Measurements from ENCODE around the gene RHBG. TPM values are rescaled to one million over a fixed set of nuclear protein-coding genes. Genes with fewer than 3 reads are reported as not detected.

Gene RHBG
- total and polyA plus RNA-seq, 10 donors = 0.05 to 1.4 (median 0.38) TPM; not detected in 5

GRCh38 chr1:156430866-156431265 is 61.9 kb downstream of the RHBG start:
- Histone ChIP-seq H3K36me3 (no peaks in the 10 kb centered on the region), H3K9me3 (no peaks in the 10 kb centered on the region), H3K4me3 (no peak overlapping the region), H3K27me3 (replicated peaks in 1 of 7) (peaks cover 0 to 100% (median 80%) of the 10 kb centered on the region in 7 donors), H3K4me1 (peaks cover 2 to 13% (median 7%) of the 10 kb centered on the region in 6 donors), H3K27ac (no peak overlapping the region)
- no peak for DNase-seq
- intact Hi-C loops (cut with DNase I; ENCODE audit: low total_unique reads) = no loop called here
- TF ChIP-seq POLR2A (IDR thresholded peaks at IDR 0.05) (no peak), CTCF (IDR thresholded peaks at IDR 0.05 in 8 of 11, conservative IDR thresholded peaks at IDR 0.05 in 3 of 11) (no peak), POLR2AphosphoS5 (IDR thresholded peaks at IDR 0.05) (no peak)
- WGBS, 5 donors = 15 to 45% (median 21%) methylated on average over 3 of the region's 3 CpGs

- no peak for TF ChIP-seq POLR2A (IDR thresholded peaks at IDR 0.05)
- TF ChIP-seq CTCF (IDR thresholded peaks at IDR 0.05 in 8 of 11, conservative IDR thresholded peaks at IDR 0.05 in 3 of 11) = no peak
- TF ChIP-seq POLR2AphosphoS5 (IDR thresholded peaks at IDR 0.05) = no peak
- no peaks in the 10 kb centered on the region for H3K36me3 ChIP-seq
- H3K4me1 ChIP-seq = peaks cover 7 to 18% (median 12%) of the 10 kb centered on the region in 6 donors
- intact Hi-C loops (cut with DNase I; ENCODE audit: low total_unique reads) = no loop called here
- no peak overlapping the region for H3K4me3 ChIP-seq
- H3K27ac ChIP-seq = no peak overlapping the region
- no peaks in the 10 kb centered on the region for H3K9me3 ChIP-seq
- H3K27me3 ChIP-seq (replicated peaks in 1 of 7) = peaks cover 3 to 100% (median 85%) of the 10 kb centered on the region in 7 donors
- no peak for DNase-seq
- 22 to 52% (median 33%) methylated on average over 4 of the region's 4 CpGs for WGBS, 5 donors
Measured at GRCh38 chr1:156431366-156431765, 62.4 kb downstream of the RHBG start.

- TF ChIP-seq POLR2AphosphoS5 (IDR thresholded peaks at IDR 0.05) (no peak), POLR2A (IDR thresholded peaks at IDR 0.05) (no peak), CTCF (IDR thresholded peaks at IDR 0.05 in 8 of 11, conservative IDR thresholded peaks at IDR 0.05 in 3 of 11) (no peak)
- no peaks in the 10 kb centered on the region for H3K36me3 ChIP-seq
- 18 to 34% (median 25%) methylated on average over 12 of the region's 12 CpGs for WGBS, 5 donors
- H3K4me3 ChIP-seq = no peak overlapping the region
- intact Hi-C loops (cut with DNase I; ENCODE audit: low total_unique reads) = no loop called here
- peaks cover 5 to 100% (median 91%) of the 10 kb centered on the region in 7 donors for H3K27me3 ChIP-seq (replicated peaks in 1 of 7)
- no peaks in the 10 kb centered on the region for H3K9me3 ChIP-seq
- peaks cover 11 to 25% (median 18%) of the 10 kb centered on the region in 6 donors for H3K4me1 ChIP-seq
- no peak overlapping the region for H3K27ac ChIP-seq
- no peak for DNase-seq
Measured at GRCh38 chr1:156431769-156432668, 63.0 kb downstream of the RHBG start.

- no peak for DNase-seq
- intact Hi-C loops (cut with DNase I; ENCODE audit: low total_unique reads) = no loop called here
- Histone ChIP-seq H3K9me3 (no peaks in the 10 kb centered on the region), H3K27ac (no peak overlapping the region), H3K27me3 (replicated peaks in 1 of 7) (peaks cover 11 to 100% (median 93%) of the 10 kb centered on the region in 7 donors), H3K36me3 (no peaks in the 10 kb centered on the region), H3K4me3 (no peak overlapping the region), H3K4me1 (peaks cover 11 to 31% (median 19%) of the 10 kb centered on the region in 6 donors)
- 13 to 28% (median 19%) methylated on average over 11 of the region's 11 CpGs for WGBS, 5 donors
- TF ChIP-seq POLR2A (IDR thresholded peaks at IDR 0.05) = no peak
- no peak for TF ChIP-seq CTCF (IDR thresholded peaks at IDR 0.05 in 8 of 11, conservative IDR thresholded peaks at IDR 0.05 in 3 of 11)
- TF ChIP-seq POLR2AphosphoS5 (IDR thresholded peaks at IDR 0.05) = no peak
Measured at GRCh38 chr1:156432669-156433018, 63.6 kb downstream of the RHBG start.
